Neural cell (in vitro differentiated cells): Measurements from ENCODE around the gene PPARG. TPM values are rescaled to one million over a fixed set of nuclear protein-coding genes. Genes with fewer than 3 reads are reported as not detected.

ENCODE experiments used
- H2AFZ ChIP-seq: fragments of 200-600, 300-800 bp; sonication (generic), shearing (Covaris generic); 2 replicates; pipeline ENCODE4 v1.6.0; 2014; ENCODE audit warnings: low read depth, mild to moderate bottlenecking, antibody characterized with exemption, low read length, moderate library complexity
- H3F3A ChIP-seq: fragments of 200-600 bp; shearing (Covaris generic); 2 replicates; pipeline ENCODE4 v1.6.1; 2016; ENCODE audit warnings: mild to moderate bottlenecking, moderate library complexity, mixed read lengths, antibody characterized with exemption, low read length; ENCODE audit not compliant: insufficient read depth, poor library complexity, severe bottlenecking
- H3K27ac ChIP-seq: fragments of 200-600, 300-800 bp; sonication (generic), shearing (Covaris generic); 2 replicates; pipeline ENCODE4 v1.5.1; 2014; ENCODE audit warnings: mild to moderate bottlenecking, low read length, moderate library complexity
- H3K27me3 ChIP-seq: fragments of 300-800, 200-600 bp; sonication (generic), shearing (Covaris generic); 2 replicates; pipeline ENCODE4 v1.6.0; 2014; ENCODE audit warnings: mild to moderate bottlenecking, low read depth, low read length, moderate library complexity; ENCODE audit not compliant: insufficient read depth
- H3K36me3 ChIP-seq: fragments of 300-800, 200-600 bp; sonication (generic), shearing (Covaris generic); 2 replicates; pipeline ENCODE4 v1.5.1; 2014; ENCODE audit warnings: mild to moderate bottlenecking, antibody characterized with exemption, low read length, moderate library complexity; ENCODE audit not compliant: insufficient read depth
- H3K4me2 ChIP-seq: fragments of 300-800, 200-600 bp; sonication (generic), shearing (Covaris generic); 2 replicates; pipeline ENCODE4 v1.6.0; 2014; ENCODE audit warnings: mild to moderate bottlenecking, low read length
- H3K4me3 ChIP-seq: fragments of 300-800, 200-600 bp; sonication (generic), shearing (Covaris generic); 2 replicates; pipeline ENCODE4 v1.5.1; 2014; ENCODE audit warnings: mild to moderate bottlenecking, low read length, moderate library complexity
- H3K79me2 ChIP-seq: fragments of 200-600 bp; shearing (Covaris generic); replicated peaks from 2 replicates; pipeline ENCODE4 v1.6.0; 2014; ENCODE audit warnings: mild to moderate bottlenecking, low read length, moderate library complexity; ENCODE audit not compliant: insufficient read depth
- H3K9ac ChIP-seq: fragments of 300-800, 200-600 bp; sonication (generic), shearing (Covaris generic); 2 replicates; pipeline ENCODE4 v1.6.1; 2016; ENCODE audit warnings: mild to moderate bottlenecking, low read length, mixed read lengths
- H3K9me2 ChIP-seq: fragments of 200-600 bp; shearing (Covaris generic); 2 replicates; pipeline ENCODE4 v1.6.1; 2016; ENCODE audit warnings: mild to moderate bottlenecking, low read length, mixed read lengths; ENCODE audit not compliant: insufficient read depth
- H3K9me3 ChIP-seq: fragments of 200-600, 300-800 bp; sonication (generic), shearing (Covaris generic); 2 replicates; pipeline ENCODE4 v1.6.1; 2016; ENCODE audit warnings: mild to moderate bottlenecking, mixed run types, low read length, moderate library complexity, mixed read lengths
- H4K20me1 ChIP-seq: fragments of 200-600 bp; shearing (Covaris generic); 2 replicates; pipeline ENCODE4 v1.6.1; 2016; ENCODE audit warnings: mild to moderate bottlenecking, mixed run types; ENCODE audit not compliant: insufficient read depth
- CTCF ChIP-seq: fragments of 450-650 bp; IDR thresholded peaks from 2 replicates; pipeline ENCODE4 v1.5.1; 2014; ENCODE audit warnings: antibody characterized with exemption, mild to moderate bottlenecking, moderate library complexity; ENCODE audit not compliant: poor library complexity, severe bottlenecking
- EP300 ChIP-seq: fragments of 450-650 bp; conservative IDR thresholded peaks from 2 replicates; pipeline ENCODE4 v1.6.1; 2014; ENCODE audit warnings: antibody characterized with exemption, mild to moderate bottlenecking, moderate library complexity; ENCODE audit not compliant: poor library complexity, severe bottlenecking
- EZH2 ChIP-seq: fragments of 200-600, 300-800 bp; shearing (Covaris generic), sonication (generic); IDR thresholded peaks from 2 replicates; pipeline ENCODE4 v1.6.1; 2014; ENCODE audit warnings: antibody characterized with exemption, low read length, borderline replicate concordance, mild to moderate bottlenecking; ENCODE audit not compliant: insufficient read depth, poor library complexity, severe bottlenecking
- MXI1 ChIP-seq: fragments of 450-650 bp; conservative IDR thresholded peaks from 2 replicates; pipeline ENCODE4 v1.6.1; 2014; ENCODE audit warnings: antibody characterized with exemption, mild to moderate bottlenecking; ENCODE audit not compliant: poor library complexity, severe bottlenecking
- POLR2AphosphoS5 ChIP-seq: IDR thresholded peaks from 2 replicates; pipeline ENCODE4 v1.6.1; 2012
- RAD21 ChIP-seq: fragments of 450-650 bp; conservative IDR thresholded peaks from 2 replicates; pipeline ENCODE4 v1.6.1; 2014; ENCODE audit warnings: antibody characterized with exemption, mild to moderate bottlenecking, moderate library complexity
- REST ChIP-seq: IDR thresholded peaks from 2 replicates; pipeline ENCODE4 v1.6.1; 2012; ENCODE audit warnings: borderline replicate concordance
- SMC3 ChIP-seq: fragments of 450-650 bp; conservative IDR thresholded peaks from 2 replicates; pipeline ENCODE4 v1.6.1; 2014; ENCODE audit warnings: antibody characterized with exemption, mild to moderate bottlenecking, moderate library complexity; ENCODE audit not compliant: poor library complexity
- TAF1 ChIP-seq: IDR thresholded peaks from 2 replicates; pipeline ENCODE4 v1.6.1; 2012; ENCODE audit warnings: low read depth
- polyA plus RNA-seq: library from polyadenylated mRNA; depleted of rRNA; stranded (reverse); fragments of >200 nt; gene quantifications from 2 replicates; pipeline ENCODE4 v1.2.3, GENCODE V29; 2014

PPARG gene
- polyA plus RNA-seq, 1 donor from 2014 or later = 0.35 TPM

GRCh38 chr3:12370758-12371157 lies 81.9 kb downstream of the PPARG start:
- Histone ChIP-seq H3K9me3 (no peaks in the 10 kb centered on the region), H3K79me2 (no peaks in the 10 kb centered on the region), H4K20me1 (no peaks in the 10 kb centered on the region), H2AFZ (no peak overlapping the region), H3F3A (no peaks in the 10 kb centered on the region), H3K27me3 (no peaks in the 10 kb centered on the region), H3K4me2 (no peak overlapping the region), H3K27ac (no peak overlapping the region), H3K9me2 (no peaks in the 10 kb centered on the region), H3K4me3 (no peak overlapping the region), H3K36me3 (no peaks in the 10 kb centered on the region), H3K9ac (no peak overlapping the region)
- no peak for TF ChIP-seq SMC3
- no peak for TF ChIP-seq POLR2AphosphoS5
- TF ChIP-seq TAF1 = no peak
- no peak for TF ChIP-seq CTCF
- no peak for TF ChIP-seq EZH2
- TF ChIP-seq RAD21 = no peak
- no peak for TF ChIP-seq MXI1
- TF ChIP-seq EP300 = no peak
- no peak for TF ChIP-seq REST

GRCh38 chr3:12371525-12372140 lies 82.8 kb downstream of the PPARG start:
- Histone ChIP-seq H3K27ac (no peak overlapping the region), H3K9ac (no peak overlapping the region), H3K4me3 (no peak overlapping the region), H4K20me1 (no peaks in the 10 kb centered on the region), H3K9me2 (no peaks in the 10 kb centered on the region), H2AFZ (no peak overlapping the region), H3K27me3 (no peaks in the 10 kb centered on the region), H3K4me2 (no peak overlapping the region), H3K36me3 (no peaks in the 10 kb centered on the region), H3F3A (no peaks in the 10 kb centered on the region), H3K79me2 (no peaks in the 10 kb centered on the region), H3K9me3 (no peaks in the 10 kb centered on the region)
- TF ChIP-seq POLR2AphosphoS5 = no peak
